ENCODE results near the gene EXOC1.

The EXOC1 gene

DNA sequence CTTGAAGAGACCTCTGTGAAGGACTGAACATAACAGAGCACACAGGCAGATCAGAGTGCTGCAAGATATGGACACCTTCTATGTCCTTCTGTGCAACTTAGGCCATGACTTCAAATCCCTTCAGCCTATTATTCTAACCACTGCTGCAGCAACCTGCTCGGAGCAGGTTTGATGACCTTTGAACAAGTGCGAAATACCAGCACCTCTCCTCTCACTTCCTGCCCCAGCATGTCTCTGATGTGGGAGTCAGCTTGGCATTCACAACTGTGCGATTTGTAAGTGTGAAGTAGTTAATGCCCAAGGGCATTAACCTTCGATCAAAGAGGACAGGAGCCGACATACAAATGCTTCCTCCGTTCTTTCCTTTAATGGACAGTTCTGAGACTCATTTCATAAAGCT, 1.6 kb upstream of the EXOC1 start:
- DNase-seq (ENCODE audit: low spot score), result no peak

DNA sequence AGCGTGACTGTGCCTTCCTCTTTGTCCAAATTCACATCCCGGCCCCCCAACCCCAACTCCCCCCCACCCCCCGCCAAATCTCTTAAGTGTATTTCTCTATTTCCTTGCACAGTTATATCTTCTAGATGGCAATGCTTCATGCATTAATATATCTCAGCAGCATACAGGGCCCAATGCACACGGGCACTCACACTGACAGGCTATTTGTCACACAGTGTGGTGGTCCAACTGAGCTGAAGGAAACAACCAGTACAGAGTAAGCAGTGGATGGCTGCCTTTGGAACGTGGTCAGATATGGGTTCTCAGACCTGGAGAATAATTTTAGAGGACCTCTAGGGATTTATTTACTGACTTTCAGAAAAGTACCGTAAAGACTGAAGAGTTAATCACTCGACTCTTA, 681 bp downstream of the EXOC1 start:
- no peak for DNase-seq (ENCODE audit: low spot score)

DNA sequence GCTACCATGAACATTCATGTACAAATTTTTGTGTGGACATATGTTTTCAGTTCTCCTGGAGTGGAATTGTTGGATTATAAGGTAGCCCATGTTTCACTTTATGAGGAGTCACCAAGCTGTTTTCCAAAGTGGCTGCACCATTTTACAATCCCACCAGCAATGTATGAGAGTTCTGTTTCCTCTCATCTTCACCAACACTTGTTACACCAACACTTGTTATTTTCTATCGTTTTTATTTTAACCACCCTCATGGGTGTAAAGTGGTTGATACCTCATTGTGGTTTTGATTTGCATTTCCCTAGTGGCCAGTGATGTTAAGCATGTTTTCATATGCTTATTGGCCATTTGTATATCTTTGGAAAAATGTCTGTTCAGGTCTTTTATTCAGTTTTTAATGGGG, 4.1 kb downstream of the EXOC1 start:
- no peak for DNase-seq (ENCODE audit: low spot score)

DNA sequence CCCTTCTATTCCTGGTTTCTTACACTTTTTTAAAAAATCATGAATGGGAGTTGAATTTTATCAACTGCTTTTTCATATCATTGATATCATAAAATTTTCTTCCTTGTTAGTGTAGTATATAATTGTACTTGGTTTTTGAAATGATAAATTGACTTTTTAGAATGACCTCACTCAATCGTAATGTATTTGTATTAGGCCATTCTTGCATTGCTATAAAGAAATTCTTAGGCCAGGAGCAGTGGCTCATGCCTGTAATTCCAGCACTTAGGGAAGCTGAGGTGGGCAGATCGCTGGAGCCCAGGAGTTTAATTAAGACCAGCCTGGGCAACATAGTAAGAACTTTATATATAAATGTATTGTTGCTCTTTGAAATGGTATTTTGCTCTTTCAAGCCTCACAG, 6.3 kb downstream of the EXOC1 start:
- DNase-seq (ENCODE audit: low spot score), result no peak

DNA sequence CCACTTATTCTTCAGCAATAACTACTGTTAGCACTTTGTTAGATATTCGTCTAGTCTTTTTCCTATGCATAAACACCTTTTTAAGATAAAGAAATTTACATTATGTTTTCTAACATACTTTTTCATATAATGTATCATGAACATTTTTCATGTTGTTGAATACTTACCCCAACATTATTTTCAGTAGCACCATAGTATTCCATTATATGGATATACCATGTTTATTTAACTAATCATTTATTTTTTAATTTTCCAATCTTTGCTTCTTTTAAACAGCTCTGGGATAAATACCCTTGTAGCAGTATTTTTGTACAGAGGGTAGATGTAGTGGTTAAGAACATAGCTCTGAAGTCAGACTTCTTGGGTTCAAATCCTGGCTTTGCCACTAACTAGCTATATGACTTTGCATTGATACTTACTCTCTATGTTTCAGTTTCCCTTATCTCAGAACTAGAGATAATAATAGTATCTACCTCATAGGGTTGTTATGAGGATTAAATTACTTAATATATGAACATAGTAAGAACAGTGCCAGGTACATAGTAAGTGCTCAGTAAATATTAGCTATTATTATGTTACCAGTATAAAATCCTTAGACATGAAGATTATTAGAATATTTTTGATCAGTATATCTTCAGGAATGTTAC, 11.3 kb downstream of the EXOC1 start:
- no peak for DNase-seq (ENCODE audit: low spot score)

DNA sequence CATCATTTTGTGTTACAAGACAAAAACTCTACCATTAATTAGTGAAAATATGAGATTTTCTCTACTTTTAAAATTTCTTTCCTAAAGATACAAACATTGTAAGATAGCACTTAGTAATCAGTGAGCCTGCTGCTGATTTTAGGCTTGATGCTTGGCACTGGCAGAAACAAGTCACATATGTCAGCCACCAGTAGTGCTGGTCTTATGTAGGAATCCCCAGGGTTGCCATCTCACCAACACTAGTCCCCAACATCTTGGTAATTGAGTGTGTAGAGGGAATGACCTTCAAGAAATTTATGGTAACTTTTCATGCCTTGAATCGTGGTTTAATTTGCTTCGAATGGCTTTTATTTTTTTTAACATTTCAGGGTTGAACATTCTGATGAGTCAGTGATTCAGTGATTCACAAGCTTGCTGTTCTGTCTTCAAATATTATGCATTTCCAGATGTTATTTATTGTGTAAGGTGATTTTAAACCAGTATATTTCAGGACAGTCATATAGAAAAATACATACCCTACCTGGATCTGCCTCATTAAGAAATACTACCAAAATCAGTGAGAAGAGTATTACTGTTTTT, 11.9 kb downstream of the EXOC1 start:
- DNase-seq (ENCODE audit: low spot score), result peak; percentile 6

DNA sequence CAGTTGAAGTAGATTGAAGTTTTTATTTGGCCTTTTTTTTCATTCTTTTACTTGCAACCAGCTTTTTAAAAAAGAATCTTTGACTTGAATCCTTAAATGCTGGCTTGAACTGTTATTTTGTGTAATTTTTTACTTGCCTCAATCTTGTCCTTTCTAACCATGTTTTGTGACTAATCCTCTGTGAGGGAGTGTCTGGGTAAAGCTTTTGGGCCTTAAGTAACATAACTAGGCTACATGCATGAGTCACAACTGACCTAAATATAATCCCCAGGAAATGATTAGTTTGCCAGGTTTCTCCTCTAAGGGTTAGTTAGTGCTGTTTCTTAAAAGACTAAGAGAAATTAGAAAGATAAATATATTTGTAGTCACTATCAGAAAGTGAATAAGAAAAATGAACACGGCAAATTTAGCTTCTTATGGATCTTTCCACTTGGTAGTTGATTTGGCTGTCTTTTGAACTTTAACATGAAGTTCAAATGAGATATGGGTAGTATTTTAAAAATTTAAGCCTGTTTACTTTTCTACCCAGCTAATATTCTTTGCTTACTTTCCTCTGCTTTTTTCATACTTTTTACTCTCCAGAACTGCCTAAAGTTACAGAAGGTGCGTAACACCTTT, 13.0 kb downstream of the EXOC1 start:
- DNase-seq (ENCODE audit: low spot score), result peak; percentile 28

DNA sequence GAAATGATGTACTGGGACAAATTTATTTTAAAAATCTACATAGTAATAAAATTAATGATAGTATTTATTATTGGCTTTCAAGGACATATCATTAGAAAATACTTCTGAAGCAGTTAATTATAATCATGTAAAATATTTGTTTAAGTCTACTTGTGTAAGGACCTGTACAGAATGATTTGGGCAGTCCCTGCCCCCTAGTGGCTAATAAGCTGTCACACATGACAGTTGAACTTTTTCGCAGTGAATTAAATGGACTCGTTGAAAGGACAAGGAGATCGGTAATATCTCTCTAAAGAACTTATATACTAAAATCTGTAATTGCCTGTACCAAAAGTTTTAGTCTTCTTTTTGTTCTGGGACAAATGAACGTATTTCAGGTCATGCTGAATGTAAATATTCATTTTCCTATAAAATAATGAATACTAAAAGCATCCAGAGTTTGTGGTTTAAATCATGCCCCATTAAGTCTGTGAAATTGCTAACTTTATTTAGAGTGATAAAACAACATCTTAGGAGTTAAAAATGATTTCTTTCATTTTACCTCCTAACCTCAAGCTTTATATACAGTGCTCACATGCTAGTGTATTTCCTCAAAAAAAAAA, 13.6 kb downstream of the EXOC1 start:
- peak; percentile 21 for DNase-seq (ENCODE audit: low spot score)

DNA sequence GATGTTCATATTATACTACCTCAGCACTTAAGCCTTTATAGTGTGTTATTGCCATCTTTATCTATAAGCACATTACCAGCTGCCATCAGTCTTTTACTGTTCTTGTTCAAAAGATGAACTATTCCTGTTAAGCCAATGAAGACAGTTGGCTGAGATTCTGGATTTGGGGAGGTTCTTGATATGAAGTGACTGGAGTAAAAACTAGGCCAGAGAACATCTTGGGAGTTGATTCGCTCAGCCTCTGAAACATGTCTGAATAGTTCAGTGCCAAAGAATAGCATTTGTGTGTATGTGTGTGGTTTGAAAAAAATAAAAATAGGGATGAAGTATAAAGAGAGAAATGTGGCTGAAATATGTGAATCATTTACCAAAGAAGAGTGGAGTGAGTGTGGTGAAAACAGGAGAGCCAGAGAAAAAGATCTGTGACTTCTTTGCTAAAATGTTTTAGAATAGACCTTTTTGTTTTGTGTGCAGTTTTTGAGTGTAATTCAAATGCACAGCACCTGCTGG, 15.2 kb downstream of the EXOC1 start:
- no peak for DNase-seq (ENCODE audit: low spot score)

DNA sequence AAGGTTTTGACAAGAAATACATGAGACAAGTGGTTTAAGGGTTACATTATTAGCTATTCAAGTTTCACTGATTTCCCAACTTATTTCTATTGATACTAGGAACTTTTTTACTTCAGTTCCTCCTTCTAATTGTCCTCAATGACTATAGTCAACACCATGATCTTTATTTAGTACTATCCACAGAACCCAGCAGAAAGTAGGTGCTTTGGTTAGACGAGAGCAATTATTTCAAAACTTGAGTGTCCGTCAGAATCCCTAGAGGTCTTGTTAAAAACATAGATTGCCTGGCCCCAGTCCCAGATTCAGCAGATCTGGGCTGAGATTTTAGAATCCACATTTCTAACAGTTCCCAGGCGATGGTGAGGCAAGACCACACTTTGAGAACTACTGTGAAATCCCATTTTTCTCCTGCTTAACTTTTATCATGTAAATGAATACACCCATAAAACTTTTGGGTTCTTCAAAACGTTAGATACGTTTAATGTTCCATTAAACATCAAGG, 17.9 kb downstream of the EXOC1 start:
- no peak for DNase-seq (ENCODE audit: low spot score)

DNA sequence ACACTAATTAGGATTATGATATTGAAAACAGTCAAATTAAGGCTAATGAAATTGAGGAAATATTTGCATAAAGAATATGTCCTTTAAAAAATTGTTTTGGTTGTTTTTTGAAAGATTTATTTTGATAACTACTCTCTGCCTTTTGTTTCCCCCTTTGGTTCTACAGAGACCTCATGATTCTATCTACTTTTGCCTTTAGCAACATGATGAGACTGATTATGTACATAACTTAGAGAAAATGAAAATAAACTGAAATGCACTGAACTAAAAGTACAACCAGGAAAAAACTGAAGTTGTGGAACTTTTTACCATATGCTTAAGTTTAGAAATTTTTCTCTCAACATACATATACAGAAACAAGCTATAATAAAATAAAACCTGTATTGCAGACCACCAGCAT, 21.4 kb downstream of the EXOC1 start:
- DNase-seq (ENCODE audit: low spot score), result no peak

DNA sequence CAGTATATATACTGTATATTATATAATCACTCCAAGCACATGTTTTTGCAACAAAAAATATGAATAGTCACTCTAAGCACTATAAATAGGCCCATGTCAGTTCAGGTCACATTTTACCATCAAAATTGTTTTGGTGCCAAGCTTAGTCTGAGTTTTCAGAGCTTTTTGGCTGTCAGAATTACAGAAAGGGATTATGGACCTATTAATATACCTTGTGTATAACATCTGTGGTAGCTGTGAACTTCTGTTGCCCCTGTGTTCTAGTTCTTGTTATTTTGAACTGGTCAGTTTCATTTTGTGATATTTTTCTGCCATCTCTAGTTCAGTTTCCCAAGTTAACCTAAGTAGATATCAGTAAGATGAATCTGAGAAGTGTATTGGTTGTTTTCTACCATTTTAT, 22.9 kb downstream of the EXOC1 start:
- DNase-seq (ENCODE audit: low spot score), result no peak

DNA sequence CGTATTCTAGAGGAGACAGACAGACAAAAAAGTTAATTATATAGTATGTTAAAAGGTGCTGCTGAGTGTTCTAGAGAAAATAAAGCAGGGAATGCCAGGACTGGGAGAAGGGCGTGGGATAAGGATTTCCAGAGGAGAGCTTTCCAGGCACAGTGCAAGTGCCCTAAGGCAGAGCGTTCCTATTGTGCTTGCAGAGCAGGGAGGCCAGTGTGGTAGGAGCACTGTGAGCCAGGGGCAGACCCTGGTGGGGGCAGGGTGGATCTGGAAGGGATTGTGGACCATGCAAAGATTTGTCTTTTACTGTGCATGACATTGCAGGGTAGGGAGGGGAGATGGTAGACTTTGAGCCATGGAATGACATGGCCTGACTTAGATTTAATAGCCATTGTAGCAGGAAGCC, 25.8 kb downstream of the EXOC1 start:
- no peak for DNase-seq (ENCODE audit: low spot score)

DNA sequence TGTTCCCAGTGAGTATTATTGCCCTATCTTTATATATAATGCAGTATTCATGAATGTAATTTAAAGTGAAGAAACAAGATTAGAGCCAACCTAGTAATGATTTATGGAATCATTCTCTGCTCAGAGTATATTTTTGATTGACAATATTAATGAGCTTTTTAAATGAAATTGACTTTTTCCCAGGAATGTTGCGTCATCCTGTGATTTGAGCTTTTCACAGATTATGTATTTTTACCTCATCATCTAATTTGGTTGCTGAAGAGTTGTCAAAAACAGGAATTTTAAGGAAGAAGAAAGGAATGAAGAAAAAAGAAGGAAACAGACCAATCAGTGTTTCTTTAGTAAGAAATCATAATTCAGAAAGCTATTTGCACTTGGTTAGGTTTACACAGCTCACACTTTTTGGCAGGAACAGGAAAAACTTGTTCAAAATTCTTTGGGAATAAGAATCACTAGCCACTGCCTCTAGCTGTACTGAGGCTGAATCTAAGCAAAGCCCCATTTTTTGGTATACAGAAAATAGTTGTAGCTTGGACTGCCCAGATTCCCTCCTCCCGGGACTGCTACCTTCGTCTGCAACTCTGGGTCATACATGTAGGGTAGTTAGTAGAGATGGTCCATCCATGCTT, 27.3 kb downstream of the EXOC1 start:
- DNase-seq (ENCODE audit: low spot score), result no peak

DNA sequence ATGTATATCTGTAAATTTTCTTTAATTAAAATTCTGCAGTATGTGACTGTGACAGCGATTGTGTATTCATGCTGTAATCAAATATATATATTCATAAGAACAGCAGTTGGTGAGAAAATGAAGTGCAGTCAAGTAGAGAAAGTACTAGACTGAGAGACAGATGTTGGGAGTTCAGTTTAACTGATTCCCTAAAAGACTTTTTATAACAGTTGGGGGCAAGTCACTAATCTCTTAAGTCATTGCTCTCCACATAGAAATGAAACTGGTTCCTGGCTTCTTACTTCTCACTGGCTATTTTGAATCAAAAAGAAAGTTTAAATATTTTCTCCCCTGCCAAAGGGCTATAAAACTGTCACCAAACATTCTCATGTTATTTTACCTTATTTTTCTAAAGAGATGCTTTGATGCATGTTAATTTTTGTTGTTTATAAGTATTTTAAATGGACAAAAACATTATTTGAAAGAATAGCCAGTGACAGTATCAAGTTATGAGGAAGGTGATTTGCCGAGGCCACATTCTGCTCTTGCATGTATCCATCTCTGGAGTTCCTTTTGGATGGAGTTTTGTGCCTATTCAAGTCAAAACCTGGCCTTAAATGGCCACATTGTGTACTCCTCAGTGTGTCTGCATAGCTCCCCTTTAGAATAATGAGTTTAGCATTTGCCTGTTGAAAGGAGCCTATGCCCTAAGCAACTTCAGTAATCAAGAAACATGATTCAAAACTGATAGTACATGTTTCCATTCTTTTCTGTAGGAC, 30.8 kb downstream of the EXOC1 start:
- no peak for DNase-seq (ENCODE audit: low spot score)

DNA sequence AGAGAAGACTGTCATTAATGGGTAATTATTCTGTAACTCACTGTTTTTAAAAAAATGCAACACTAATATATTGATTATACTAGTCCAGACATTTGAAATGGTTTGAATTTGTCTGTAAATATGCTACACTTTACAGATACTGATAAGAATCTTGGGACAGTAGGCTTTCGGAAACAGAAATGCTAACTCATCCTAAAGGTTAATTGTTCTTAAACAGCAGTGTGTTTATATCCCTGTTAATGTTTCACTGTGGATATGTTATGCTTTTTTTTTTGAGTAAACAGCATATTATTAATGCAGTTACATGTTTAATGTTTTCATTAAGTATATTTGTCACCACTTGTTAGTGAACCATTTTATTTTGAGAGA, 31.4 kb downstream of the EXOC1 start:
- DNase-seq (ENCODE audit: low spot score), result no peak

DNA sequence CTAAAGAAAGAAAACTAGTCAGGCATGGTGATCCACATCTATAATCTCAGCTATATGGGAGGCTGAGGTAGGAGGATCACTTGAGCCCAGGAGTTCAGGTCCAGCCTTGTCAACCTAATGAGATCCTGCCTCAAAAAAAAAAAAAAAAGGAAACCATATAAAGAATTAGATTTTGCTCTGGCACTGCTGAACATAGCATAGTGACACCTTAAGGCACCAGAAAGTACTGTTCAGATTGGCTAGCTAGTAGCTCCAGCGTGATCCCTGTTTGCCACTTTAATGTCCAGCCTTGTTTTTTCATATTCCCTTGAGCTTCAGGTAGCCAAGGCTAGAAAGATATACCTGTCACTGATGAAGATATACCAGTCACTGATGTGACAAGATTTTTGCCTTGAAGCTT, 34.1 kb downstream of the EXOC1 start:
- no peak for DNase-seq (ENCODE audit: low spot score)

DNA sequence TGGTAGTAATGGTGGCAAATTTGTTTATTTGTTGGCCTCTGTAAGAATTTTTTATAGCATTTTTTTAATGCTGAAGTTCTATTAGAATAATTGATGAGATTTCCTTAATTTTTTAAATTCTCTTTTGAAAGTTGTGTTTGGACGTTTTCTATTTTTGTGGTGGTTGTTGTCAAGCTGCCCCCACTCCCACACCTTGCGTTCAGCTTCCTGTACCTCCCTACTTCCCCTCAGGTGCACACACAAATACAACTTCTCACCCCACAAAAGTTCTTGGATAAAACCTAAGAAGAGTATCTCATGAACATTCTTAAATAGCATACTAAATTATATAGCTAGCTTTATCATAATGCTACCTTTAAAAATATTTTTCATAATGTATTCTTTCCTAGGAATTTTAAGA, 38.7 kb downstream of the EXOC1 start:
- no peak for DNase-seq (ENCODE audit: low spot score)

DNA sequence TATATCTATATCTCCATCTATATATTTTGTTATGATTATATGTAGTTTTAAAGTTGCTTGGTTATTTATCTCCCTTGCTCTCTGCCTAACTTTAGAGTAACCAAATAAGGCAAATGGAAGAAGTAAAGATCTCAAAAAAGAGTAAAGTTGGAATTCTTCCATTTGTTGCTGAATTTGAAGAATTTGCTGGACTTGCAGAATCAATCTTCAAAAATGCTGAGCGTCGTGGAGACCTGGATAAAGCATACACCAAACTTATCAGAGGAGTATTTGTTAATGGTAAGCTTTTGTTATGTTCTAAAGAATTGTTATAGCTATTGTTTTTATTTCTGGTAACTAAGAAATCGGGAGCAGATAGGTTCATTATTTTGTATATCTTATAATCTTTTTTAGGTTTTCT, 43.2 kb downstream of the EXOC1 start:
- no peak for DNase-seq (ENCODE audit: low spot score)

DNA sequence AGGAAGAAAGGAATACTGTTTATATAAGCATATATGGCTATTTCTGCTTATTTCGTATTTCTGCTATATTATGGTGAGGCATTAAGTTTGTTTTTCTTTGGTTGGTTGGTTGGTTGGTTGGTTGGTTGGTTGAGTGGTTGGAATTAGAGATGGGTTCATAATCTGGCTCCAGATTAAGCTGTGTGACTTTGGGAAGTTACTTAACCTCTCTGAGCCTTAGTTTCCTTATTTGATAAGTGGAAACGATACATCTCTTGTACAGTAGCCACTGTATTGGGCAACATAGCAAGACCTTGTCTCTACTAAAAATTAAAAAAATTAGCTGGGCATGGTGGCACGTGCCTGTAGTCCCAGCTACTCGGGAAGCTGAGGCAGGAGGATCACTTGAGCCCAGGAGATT, 49.2 kb downstream of the EXOC1 start:
- DNase-seq (ENCODE audit: low spot score), result no peak

DNA sequence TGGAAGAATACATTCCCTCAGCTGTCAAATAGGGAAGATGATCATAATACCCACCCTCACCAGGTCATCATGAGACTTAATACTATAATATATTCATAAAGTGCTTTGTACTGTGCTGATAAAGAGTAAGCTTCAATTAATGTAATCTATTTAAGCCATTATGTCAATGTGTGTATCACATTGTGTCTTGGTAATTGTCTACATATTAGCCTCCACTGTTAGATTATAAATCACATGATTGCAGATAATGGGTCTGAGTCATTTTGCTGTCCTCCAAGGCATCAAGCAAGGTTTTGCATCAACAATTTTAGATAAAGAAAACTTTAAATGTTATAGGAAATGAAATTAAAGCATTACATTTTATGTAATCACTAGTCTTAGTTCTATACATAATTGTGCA, 50.1 kb downstream of the EXOC1 start:
- no peak for DNase-seq (ENCODE audit: low spot score)

DNA sequence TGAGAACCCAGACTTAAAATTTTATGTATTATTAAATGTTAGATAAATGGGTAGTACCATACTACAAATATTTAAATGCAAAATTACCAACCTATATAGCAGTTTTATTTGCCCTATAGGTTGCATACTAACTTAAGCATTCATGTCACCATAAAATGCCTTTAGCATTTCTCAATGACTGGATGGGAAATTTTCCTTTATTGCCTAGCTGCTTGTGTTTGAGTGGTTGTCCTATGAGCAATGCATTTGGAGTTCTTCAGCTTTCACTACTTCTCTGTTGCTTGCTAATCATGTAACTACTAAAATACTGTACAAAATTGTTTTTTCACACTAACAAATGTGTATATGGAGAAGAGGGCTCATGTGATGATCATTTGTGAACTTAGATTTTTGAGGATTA, 51.1 kb downstream of the EXOC1 start:
- DNase-seq (ENCODE audit: low spot score), result no peak
